Measurements from ENCODE around the gene ANXA6. TPM values are rescaled to one million over a fixed set of nuclear protein-coding genes. Genes with fewer than 3 reads are reported as not detected.

The ANXA6 gene
- total and polyA plus RNA-seq, 8 donors = 28.4 to 240 (median 88.2) TPM

- peaks cover 53 to 89% (median 73%) of the 10 kb centered on the region in 4 donors for H3K4me1 ChIP-seq
- DNase-seq = peak in 1 of 2 donors; percentile 54
- peak overlapping the region in 1 of 4 donors; percentile 4 for H3K4me3 ChIP-seq
- TF ChIP-seq EP300 (IDR thresholded peaks at IDR 0.05) (no peak), POLR2AphosphoS5 (IDR thresholded peaks at IDR 0.05) (peak in 2 of 3 donors; percentile 15 to 75), CTCF (IDR thresholded peaks at IDR 0.05) (no peak)
- H3K36me3 ChIP-seq = peaks cover 0 to 29% (median 13%) of the 10 kb centered on the region in 4 donors
- WGBS, 5 donors = 68 to 84% (median 74%) methylated on average over 5 of the region's 5 CpGs
- H3K9me3 ChIP-seq = no peaks in the 10 kb centered on the region
- H3K27me3 ChIP-seq = no peaks in the 10 kb centered on the region
- peak overlapping the region in 4 of 5 donors; percentile 27 to 62 (median 43) for H3K27ac ChIP-seq
- intact Hi-C loops (cut with DNase I; ENCODE audit: low total_unique reads) = no loop called here
Observed at GRCh38 chr5:151072630-151073025, 85.0 kb downstream of the ANXA6 start.

DNA sequence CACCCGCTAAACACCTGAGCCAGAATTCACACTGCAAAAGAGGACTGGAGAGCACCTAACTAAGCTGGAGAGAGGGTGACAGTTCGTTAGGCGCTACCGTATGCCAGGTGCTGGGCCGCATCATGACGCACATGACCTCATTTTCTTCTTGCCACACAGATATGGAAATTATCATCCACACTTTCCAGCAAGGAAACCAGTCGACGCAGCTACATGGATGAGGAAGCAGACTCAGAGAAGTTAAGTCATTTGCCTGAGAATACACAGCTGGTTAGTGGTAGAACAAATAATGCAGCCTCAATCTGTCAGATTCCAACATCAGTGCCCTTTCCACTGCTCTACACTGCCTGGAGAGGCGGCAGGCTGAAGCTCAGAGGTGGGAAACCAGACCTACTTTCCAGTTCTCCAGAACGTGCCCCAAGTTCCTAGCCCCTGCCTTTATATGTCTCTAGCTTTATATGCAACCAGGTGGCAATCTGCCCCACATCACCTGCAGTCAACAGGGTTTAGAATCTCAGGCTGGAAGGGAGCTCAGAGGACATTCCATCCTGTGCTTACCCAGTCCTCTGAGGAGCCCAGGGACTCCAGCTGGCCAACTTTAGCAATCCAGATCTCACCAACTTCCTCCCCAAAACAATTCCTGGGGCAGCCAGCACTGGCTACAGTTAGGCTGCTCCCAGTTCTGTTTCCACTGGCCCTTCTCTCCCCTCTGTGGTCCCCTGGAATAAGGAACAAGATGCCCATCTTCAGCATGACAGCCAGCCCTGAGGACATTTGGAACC, 85.5 kb downstream of the ANXA6 start:
- 89 to 93% (median 91%) methylated on average over 10 of the region's 10 CpGs for WGBS, 5 donors
- Histone ChIP-seq H3K4me3 (peak overlapping the region in 1 of 4 donors; percentile 4), H3K27me3 (no peaks in the 10 kb centered on the region), H3K36me3 (peaks cover 6 to 29% (median 14%) of the 10 kb centered on the region in 4 donors), H3K4me1 (peaks cover 58 to 89% (median 70%) of the 10 kb centered on the region in 4 donors), H3K27ac (peak overlapping the region; percentile 27 to 62 (median 28)), H3K9me3 (no peaks in the 10 kb centered on the region)
- no peak for DNase-seq
- intact Hi-C loops (cut with DNase I; ENCODE audit: low total_unique reads) = no loop called here
- TF ChIP-seq EP300 (IDR thresholded peaks at IDR 0.05) (no peak), CTCF (IDR thresholded peaks at IDR 0.05) (no peak), POLR2A (IDR thresholded peaks at IDR 0.05) (no peak), POLR2AphosphoS5 (IDR thresholded peaks at IDR 0.05) (no peak)

- H3K4me3 ChIP-seq = no peak overlapping the region
- TF ChIP-seq CTCF (IDR thresholded peaks at IDR 0.05) = no peak
- no peak for TF ChIP-seq POLR2AphosphoS5 (IDR thresholded peaks at IDR 0.05)
- TF ChIP-seq EP300 (IDR thresholded peaks at IDR 0.05) = no peak
- no peak for TF ChIP-seq POLR2A (IDR thresholded peaks at IDR 0.05)
- DNase-seq = no peak
- 88 to 98% (median 94%) methylated on average over 4 of the region's 4 CpGs for WGBS, 5 donors
- peaks cover 52 to 89% (median 65%) of the 10 kb centered on the region in 4 donors for H3K4me1 ChIP-seq
- H3K36me3 ChIP-seq = peaks cover 7 to 38% (median 17%) of the 10 kb centered on the region in 4 donors
- H3K9me3 ChIP-seq = no peaks in the 10 kb centered on the region
- H3K27me3 ChIP-seq = no peaks in the 10 kb centered on the region
- intact Hi-C loops (cut with DNase I; ENCODE audit: low total_unique reads) = no loop called here
- H3K27ac ChIP-seq = no peak overlapping the region
Observed at GRCh38 chr5:151071021-151071420, 86.6 kb downstream of the ANXA6 start.

- intact Hi-C loops (cut with DNase I; ENCODE audit: low total_unique reads) = no loop called here
- no peak overlapping the region for H3K4me3 ChIP-seq
- no peaks in the 10 kb centered on the region for H3K9me3 ChIP-seq
- WGBS, 5 donors = 62 to 85% (median 76%) methylated on average over 2 of the region's 2 CpGs
- TF ChIP-seq POLR2AphosphoS5 (IDR thresholded peaks at IDR 0.05) = no peak
- TF ChIP-seq EP300 (IDR thresholded peaks at IDR 0.05) = no peak
- TF ChIP-seq CTCF (IDR thresholded peaks at IDR 0.05) = no peak
- peaks cover 7 to 38% (median 17%) of the 10 kb centered on the region in 4 donors for H3K36me3 ChIP-seq
- no peak for DNase-seq
- no peak overlapping the region for H3K27ac ChIP-seq
- H3K4me1 ChIP-seq = peaks cover 48 to 89% (median 62%) of the 10 kb centered on the region in 4 donors
- no peaks in the 10 kb centered on the region for H3K27me3 ChIP-seq
Observed at GRCh38 chr5:151070449-151070848, 87.1 kb downstream of the ANXA6 start.

All from stomach (tissue), 9 donors.